GM21717 (cell line): ENCODE results near the gene SERPINF2.
"Not testable (repeated sequence)": the region's sequence is repeated elsewhere in the genome, so short reads cannot be mapped to it uniquely, and the experiment has no call there.

ENCODE experiments used
- ATAC-seq: cut with Tn5 transposase; IDR thresholded peaks from one replicate; pipeline ENCODE4 v1.9.1; 2021; ENCODE audit warnings: mild to moderate bottlenecking, moderate library complexity; ENCODE audit not compliant: unreplicated experiment

SERPINF2 gene

GRCh38 chr17:1742371-1743087, at the start of gene SERPINF2:
SERPINF2 (plus strand) TSS chr17:1742871; CDS start chr17:1744996, 2,125 bp downstream.
- no peak for ATAC-seq

GRCh38 chr17:1693339-1693738, 49.3 kb upstream of the SERPINF2 start:
- no peak for ATAC-seq

GRCh38 chr17:1695365-1695764, 47.3 kb upstream of the SERPINF2 start:
- ATAC-seq, result no peak

- no peak for ATAC-seq
These were observed 45.0 kb upstream of the SERPINF2 start for GRCh38 chr17:1697681-1698080.

GRCh38 chr17:1699891-1700290, 42.8 kb upstream of the SERPINF2 start:
- ATAC-seq, result not testable (repeated sequence)

- no peak for ATAC-seq
These were observed 39.6 kb upstream of the SERPINF2 start for GRCh38 chr17:1703063-1703462.

- ATAC-seq, result no peak
These were observed 37.7 kb upstream of the SERPINF2 start for GRCh38 chr17:1705004-1705403.

- no peak for ATAC-seq
These were observed 35.6 kb upstream of the SERPINF2 start for GRCh38 chr17:1707107-1707506.

GRCh38 chr17:1708791-1709346, 33.8 kb upstream of the SERPINF2 start:
- not testable (repeated sequence) for ATAC-seq

- no peak for ATAC-seq
These were observed 33.2 kb upstream of the SERPINF2 start for GRCh38 chr17:1709403-1709951.

- ATAC-seq, result no peak
These were observed 32.5 kb upstream of the SERPINF2 start, which contains the start of gene TLCD2 for GRCh38 chr17:1709971-1710806. TLCD2 (minus strand) TSS chr17:1710377; CDS start chr17:1710242, 135 bp downstream.

GRCh38 chr17:1710807-1711553, 31.7 kb upstream of the SERPINF2 start:
- no peak for ATAC-seq

- ATAC-seq, result no peak
These were observed 30.9 kb upstream of the SERPINF2 start for GRCh38 chr17:1711804-1712203.

GRCh38 chr17:1712271-1712670, 30.4 kb upstream of the SERPINF2 start:
- ATAC-seq, result no peak

GRCh38 chr17:1713160-1713877, 29.4 kb upstream of the SERPINF2 start:
- no peak for ATAC-seq

GRCh38 chr17:1713878-1714426, 28.7 kb upstream of the SERPINF2 start:
- ATAC-seq, result no peak

GRCh38 chr17:1714427-1714979, 28.2 kb upstream of the SERPINF2 start:
- ATAC-seq, result no peak

- no peak for ATAC-seq
These were observed 27.5 kb upstream of the SERPINF2 start for GRCh38 chr17:1714980-1715802.

- ATAC-seq, result no peak
These were observed 26.9 kb upstream of the SERPINF2 start for GRCh38 chr17:1715803-1716075.
